GM21526 (cell line): ENCODE data around the gene NINJ1.
A peak's percentile ranks its signal among the peaks of the same experiment; 100 is the strongest.
"Not testable (repeated sequence)": the region's sequence is repeated elsewhere in the genome, so short reads cannot be mapped to it uniquely, and the experiment has no call there.

Experiments used
- ATAC-seq: cut with Tn5 transposase; IDR thresholded peaks from one replicate; pipeline ENCODE4 v1.9.1; 2021; ENCODE audit warnings: moderate library complexity; ENCODE audit not compliant: unreplicated experiment, low FRiP score

Gene NINJ1

GRCh38 chr9:93120846-93121315 is 13.2 kb downstream of the NINJ1 start:
- no peak for ATAC-seq

GRCh38 chr9:93119953-93120845 is 13.9 kb downstream of the NINJ1 start:
- ATAC-seq: peak; percentile 71

GRCh38 chr9:93119703-93119952 is 14.4 kb downstream of the NINJ1 start:
- ATAC-seq: no peak

GRCh38 chr9:93118863-93119702 is 15.0 kb downstream of the NINJ1 start:
- ATAC-seq: no peak

- no peak for ATAC-seq
Measured at GRCh38 chr9:93117924-93118862, 15.9 kb downstream of the NINJ1 start.

GRCh38 chr9:93117521-93117920 is 16.5 kb downstream of the NINJ1 start:
- ATAC-seq: not testable (repeated sequence)

- ATAC-seq: no peak
Measured at GRCh38 chr9:93116072-93116961, 17.7 kb downstream of the NINJ1 start.

- ATAC-seq: no peak
Measured at GRCh38 chr9:93115486-93116071, 18.5 kb downstream of the NINJ1 start.

GRCh38 chr9:93114984-93115335 is 19.1 kb downstream of the NINJ1 start:
- ATAC-seq: no peak

- ATAC-seq: no peak
Measured at GRCh38 chr9:93114169-93114983, 19.7 kb downstream of the NINJ1 start.

GRCh38 chr9:93112864-93113389 is 21.1 kb downstream of the NINJ1 start:
- no peak for ATAC-seq

GRCh38 chr9:93112116-93112863 is 21.8 kb downstream of the NINJ1 start:
- no peak for ATAC-seq

- no peak for ATAC-seq
Measured at GRCh38 chr9:93111371-93112115, 22.5 kb downstream of the NINJ1 start.

GRCh38 chr9:93111001-93111370 is 23.1 kb downstream of the NINJ1 start:
- ATAC-seq: no peak

GRCh38 chr9:93110311-93110855 is 23.7 kb downstream of the NINJ1 start:
- no peak for ATAC-seq

- ATAC-seq: no peak
Measured at GRCh38 chr9:93108291-93109041, 25.6 kb downstream of the NINJ1 start.
